LoVo (cell line): Measurements from ENCODE around the gene ZNF501.

ENCODE experiments used
- DNase-seq: peaks from one replicate; pipeline ENCODE4 v3.0.0-alpha.2; 2016; ENCODE audit warnings: low spot score

The ZNF501 gene

GRCh38 chr3:44729384-44729910 lies at the start of gene ZNF501:
TSS of gene ZNF501 (plus strand) at chr3:44729635. CDS start at chr3:44734422, 4,787 bp downstream.
- peak; percentile 90 for DNase-seq

DNA sequence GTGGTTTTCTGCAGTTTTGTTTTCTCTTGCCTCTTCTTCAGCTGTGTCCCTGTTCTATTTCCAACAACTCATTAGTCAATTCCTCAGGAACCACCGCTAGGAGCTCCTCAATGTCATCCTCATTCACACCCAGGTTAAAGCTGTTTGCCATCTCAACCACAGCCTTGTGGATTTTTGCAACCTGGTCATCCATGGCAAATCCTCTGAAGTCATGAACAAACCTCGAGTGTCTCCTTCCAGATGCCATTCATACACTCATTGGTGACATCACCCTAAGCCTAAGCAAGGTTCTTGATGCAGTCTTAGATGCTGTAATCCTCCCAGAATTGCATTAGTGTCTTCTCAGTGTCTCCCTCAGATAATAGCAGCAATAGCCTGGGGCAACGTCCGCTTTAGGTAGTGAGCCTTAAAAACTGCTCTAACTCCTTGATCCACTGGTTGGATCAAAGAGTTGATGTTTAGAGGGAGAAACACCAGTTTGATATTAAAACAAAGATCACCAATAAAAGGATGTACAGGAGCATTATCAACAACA lies 48.4 kb upstream of the ZNF501 start:
- no peak for DNase-seq

DNA sequence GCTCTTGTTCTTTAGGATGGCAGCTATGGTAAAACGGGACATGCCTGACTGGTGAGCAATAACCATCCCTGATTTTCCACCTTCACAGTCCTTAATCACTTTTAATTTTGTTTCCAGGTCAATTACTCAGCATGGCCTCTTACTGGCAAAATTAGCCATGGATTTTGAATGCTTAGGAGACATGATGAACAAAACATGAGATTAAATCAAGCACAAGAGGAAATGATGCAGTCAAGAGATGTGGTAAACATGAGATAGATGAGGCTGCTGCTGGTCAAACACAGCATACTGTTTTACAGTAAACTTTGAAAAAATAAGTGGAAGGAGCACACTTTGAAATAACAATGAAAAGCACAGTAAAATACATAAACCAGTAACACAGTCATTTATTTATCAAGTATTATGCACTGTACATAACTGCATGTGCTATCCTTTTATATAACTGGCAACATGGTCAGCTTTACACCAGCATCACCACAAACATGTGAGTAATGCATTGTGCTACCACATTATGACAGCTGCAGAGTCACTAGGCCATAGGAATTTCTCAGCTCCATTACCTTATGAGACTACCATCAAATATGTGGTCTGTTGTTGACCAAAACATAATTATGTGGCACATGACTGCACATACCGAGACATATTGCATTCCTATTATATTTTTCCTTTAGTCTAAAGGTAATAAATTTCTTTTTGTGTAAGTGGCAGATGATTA lies 47.1 kb upstream of the ZNF501 start:
- DNase-seq, result no peak

DNA sequence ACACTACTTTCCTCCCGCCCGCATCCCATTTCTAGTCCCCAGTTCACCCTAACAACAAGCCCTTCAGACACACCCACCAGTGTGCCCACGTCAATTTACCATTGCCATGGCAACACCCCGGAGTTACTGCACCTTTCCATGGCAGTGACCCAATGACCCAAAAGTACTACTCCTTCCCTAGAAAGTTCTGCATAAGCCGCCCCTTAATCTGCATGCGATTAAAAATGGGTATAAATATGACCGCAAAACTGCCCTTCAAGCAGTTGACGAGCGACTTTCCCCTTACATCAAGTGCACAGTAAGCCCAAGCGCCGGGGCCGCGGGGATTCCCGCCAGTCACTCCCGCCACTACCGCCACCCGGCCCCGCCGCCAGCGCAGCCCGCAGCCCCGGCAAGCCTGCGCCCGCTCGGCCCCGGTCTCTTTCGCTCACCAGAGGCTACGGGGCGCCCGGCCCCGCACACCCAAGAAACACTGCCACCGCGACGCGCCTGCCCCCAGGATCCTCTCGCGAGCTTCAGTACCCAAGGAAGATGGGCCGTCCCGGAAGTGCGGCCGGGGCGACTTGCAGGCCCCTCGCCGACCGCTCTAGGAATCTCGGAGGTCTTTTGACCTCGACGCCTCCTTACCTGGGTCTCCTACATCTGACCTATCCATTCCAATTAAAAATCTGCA lies 44.2 kb upstream of the ZNF501 start:
- DNase-seq, result no peak

DNA sequence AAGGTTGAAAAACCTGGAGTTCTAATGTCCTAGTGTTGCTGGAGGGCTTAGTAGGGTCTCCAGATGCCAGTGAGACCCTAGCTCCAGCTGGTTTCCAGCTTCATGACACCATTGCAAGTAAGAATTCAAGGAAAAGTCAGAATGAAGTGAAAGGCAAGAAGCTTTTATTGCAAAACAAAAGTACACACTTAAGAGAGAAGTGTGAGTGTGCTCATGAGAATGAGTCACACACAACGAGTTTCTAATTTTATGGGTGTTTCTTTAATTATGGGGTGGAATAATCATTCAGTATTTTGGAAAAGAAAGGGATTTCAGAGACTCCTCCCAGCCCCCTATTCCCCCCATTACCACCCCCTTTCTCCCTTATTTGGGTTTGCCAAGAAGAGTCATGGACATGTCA lies 41.5 kb upstream of the ZNF501 start:
- DNase-seq, result no peak

GRCh38 chr3:44712455-44713075 lies 16.9 kb upstream of the ZNF501 start, which contains the start of gene ZNF502:
TSS of gene ZNF502 (plus strand) at chr3:44712660. CDS start at chr3:44720262, 7,602 bp downstream.
- peak; percentile 76 for DNase-seq

- no peak for DNase-seq
Measured at GRCh38 chr3:44721231-44722102, 8.0 kb upstream of the ZNF501 start.

- no peak for DNase-seq
Measured at GRCh38 chr3:44722103-44722401, 7.4 kb upstream of the ZNF501 start.

GRCh38 chr3:44734646-44735168 lies 5.3 kb downstream of the ZNF501 start:
- DNase-seq, result no peak

DNA sequence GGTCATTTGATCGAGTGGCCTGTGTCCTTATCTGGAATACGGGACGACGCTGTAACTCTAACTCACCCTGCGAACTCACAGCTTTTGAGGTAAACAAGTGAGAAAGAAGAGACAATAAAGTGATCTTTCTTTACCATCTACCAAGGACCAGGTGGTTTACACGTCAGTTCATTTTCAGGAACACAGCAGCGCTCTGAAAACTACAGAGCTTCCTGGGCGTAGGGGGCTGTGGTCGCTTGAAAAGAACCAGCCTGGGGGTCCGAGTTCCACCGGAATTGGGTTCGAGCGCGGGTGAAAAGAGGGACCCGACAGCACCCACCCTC lies 31.6 kb downstream of the ZNF501 start:
- no peak for DNase-seq

GRCh38 chr3:44761424-44762169 lies 32.2 kb downstream of the ZNF501 start, which contains the start of the genes KIAA1143 and KIF15:
TSS of gene KIAA1143 (minus strand) at chr3:44761619. CDS start at chr3:44761602, 17 bp downstream.
TSS of gene KIF15 (plus strand) at chr3:44761794. CDS start at chr3:44761866, 72 bp downstream.
- peak; percentile 98 for DNase-seq

- DNase-seq, result no peak
Measured at GRCh38 chr3:44762170-44762677, 32.8 kb downstream of the ZNF501 start.

DNA sequence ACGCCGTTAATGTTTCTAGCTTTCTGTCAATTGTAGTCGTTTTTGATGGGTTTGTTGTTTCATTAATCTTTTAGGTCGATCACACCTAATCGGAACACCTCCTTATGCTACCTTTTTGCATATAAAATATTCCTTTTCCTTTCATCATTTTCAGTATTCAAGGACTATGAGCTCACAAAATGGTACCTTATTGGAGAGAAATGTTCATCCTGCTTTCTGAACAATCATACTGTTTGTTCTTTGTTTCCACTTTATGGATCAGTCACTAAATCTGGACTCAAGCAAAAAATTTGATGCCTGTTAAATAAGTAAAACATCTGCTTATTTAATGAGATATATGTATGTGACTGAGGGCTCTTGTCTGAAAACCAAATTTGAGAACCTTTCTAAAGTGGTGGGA lies 33.3 kb downstream of the ZNF501 start:
- no peak for DNase-seq

DNA sequence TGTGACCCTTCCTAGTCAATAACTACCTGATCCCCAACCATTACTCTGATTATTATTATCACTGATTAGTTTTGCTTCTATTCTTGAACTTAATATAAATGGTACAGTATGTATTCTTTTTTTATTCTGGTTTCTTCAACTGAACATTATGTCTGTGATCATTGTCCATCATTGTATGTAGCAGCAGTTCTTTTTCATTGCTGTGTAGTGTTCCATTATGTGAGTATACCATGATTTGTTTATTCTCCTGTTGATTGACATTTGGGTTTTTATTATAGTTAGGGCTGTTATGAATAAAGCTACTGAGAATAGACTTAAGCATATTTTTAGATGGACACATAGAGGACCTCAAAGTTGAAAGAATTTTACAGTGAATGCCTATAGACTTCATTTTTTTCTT lies 34.8 kb downstream of the ZNF501 start:
- no peak for DNase-seq

DNA sequence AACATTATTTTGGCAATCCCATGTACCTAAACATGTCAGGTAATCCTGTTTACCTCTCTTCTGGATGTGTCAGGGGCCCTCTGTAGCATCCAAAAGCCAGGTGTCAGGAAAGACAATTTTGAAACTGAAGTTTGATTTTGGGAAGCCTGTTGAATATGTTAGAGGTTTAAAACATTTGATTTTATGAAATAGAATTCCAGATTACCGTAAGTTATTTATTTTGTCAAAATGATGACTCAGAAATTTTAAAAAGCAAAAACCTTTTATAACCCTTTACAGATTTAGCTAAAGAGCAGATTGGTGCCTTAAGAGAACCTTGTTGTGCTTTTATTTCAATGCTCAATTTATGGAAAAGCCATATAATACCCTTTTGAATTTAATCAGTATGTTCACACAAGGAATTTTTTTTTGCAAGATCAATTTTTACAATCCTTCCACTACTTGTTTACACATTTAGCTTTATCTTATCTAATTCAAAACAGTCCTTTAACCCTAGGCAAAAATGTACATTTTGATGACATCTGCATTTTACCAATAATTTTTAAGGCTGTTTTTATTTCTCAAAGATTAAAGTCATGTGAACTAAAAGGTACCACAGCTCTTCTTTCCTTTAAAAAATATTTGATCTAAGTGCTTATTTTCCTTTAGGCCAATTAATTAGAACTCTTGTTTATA lies 42.1 kb downstream of the ZNF501 start:
- DNase-seq, result no peak

GRCh38 chr3:44772099-44772442 lies 42.6 kb downstream of the ZNF501 start:
- DNase-seq, result no peak

DNA sequence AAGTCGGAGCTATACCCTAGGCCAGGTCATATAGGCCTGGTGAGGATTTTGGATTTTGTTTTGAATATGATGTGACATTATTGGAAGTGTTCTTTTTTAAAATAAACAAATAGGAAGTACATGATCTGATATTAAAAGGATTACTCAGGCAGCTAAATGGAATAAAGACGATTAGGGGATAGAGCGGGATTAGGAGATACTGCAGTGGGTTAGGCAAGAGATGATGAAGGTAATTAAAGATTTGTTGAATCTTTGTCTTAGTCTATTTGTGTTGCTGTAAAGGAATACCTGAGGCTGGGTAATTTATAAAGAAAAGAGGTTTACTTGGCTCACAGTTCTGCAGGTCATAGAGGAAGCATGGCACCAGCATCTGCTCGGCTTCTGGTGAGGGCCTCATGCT lies 53.5 kb downstream of the ZNF501 start:
- no peak for DNase-seq
